IMR-90 (cell line): Measurements from ENCODE around the gene SLC25A34. TPM values are rescaled to one million over a fixed set of nuclear protein-coding genes. Genes with fewer than 3 reads are reported as not detected.

Experiments
- ATAC-seq: fragments of 200-7000 bp; cut with Tn5 transposase; 2 replicates; pipeline ENCODE4 v1.9.1; 2020; ENCODE audit warnings: low read depth, mild to moderate bottlenecking, moderate library complexity
- BruUV-seq: library from RNA; stranded (reverse); fragments of 400-500 nt; replicated peaks from 2 replicates; lab custom pipeline; 2021; lab: Mats Ljungman, UMichigan
- CTCF ChIA-PET: fragments of 300-600 bp; formaldehyde crosslinking; extraction: SDS; loops from one replicate; lab custom pipeline; 2021; ENCODE audit warnings: antibody characterized with exemption; lab: Yijun Ruan, JAX
- POLR2A ChIA-PET: fragments of 300-600 bp; sonication (Branson Sonifier 250); formaldehyde crosslinking; loops from one replicate; lab custom pipeline; 2022; ENCODE audit warnings: antibody characterized with exemption; ENCODE audit not compliant: unreplicated experiment; lab: Charles Lee
- DNase-seq: peaks from one replicate; pipeline ENCODE4 v3.0.0; 2013
- H2AFZ ChIP-seq: replicated peaks from 2 replicates; pipeline ENCODE3; 2013; ENCODE audit warnings: low read length, mild to moderate bottlenecking; ENCODE audit not compliant: poor library complexity
- H2AK5ac ChIP-seq: 2 replicates; pipeline ENCODE4 v1.6.1; 2013; ENCODE audit warnings: low read depth, low read length, inconsistent platforms
- H2AK9ac ChIP-seq: replicated peaks from 2 replicates; pipeline ENCODE3; 2013; ENCODE audit warnings: mild to moderate bottlenecking, low read depth, low read length, moderate library complexity; ENCODE audit not compliant: poor library complexity
- H2BK120ac ChIP-seq: 2 replicates; pipeline ENCODE4 v1.6.1; 2013; ENCODE audit warnings: low read depth, low read length, inconsistent platforms
- H2BK15ac ChIP-seq: 3 replicates; pipeline ENCODE4 v1.6.1; 2013; ENCODE audit warnings: low read depth, low read length, inconsistent platforms
- H2BK20ac ChIP-seq: 2 replicates; pipeline ENCODE4 v1.6.1; 2013; ENCODE audit warnings: low read depth, mild to moderate bottlenecking, inconsistent platforms, low read length, moderate library complexity
- H2BK5ac ChIP-seq: 2 replicates; pipeline ENCODE4 v1.6.1; 2013; ENCODE audit warnings: mild to moderate bottlenecking, low read depth, low read length, inconsistent platforms; ENCODE audit not compliant: poor library complexity, severe bottlenecking
- H3K14ac ChIP-seq: replicated peaks from 2 replicates; pipeline ENCODE4 v1.6.1; 2013; ENCODE audit warnings: low read depth, low read length, inconsistent platforms
- H3K18ac ChIP-seq: 2 replicates; pipeline ENCODE4 v1.6.1; 2013; ENCODE audit warnings: low read depth, low read length, control low read depth
- H3K23ac ChIP-seq: 2 replicates; pipeline ENCODE4 v1.6.1; 2013; ENCODE audit warnings: low read depth, low read length, inconsistent platforms
- H3K27ac ChIP-seq: 2 replicates; pipeline ENCODE4 v1.5.1; 2013; ENCODE audit warnings: mild to moderate bottlenecking, control low read depth, low read length; ENCODE audit not compliant: insufficient read depth
- H3K27me3 ChIP-seq: 2 replicates; pipeline ENCODE4 v1.6.1; 2013; ENCODE audit warnings: low read length; ENCODE audit not compliant: control insufficient read depth, insufficient read depth
- H3K36me3 ChIP-seq: 2 replicates; pipeline ENCODE4 v1.6.1; 2013; ENCODE audit warnings: low read length, mixed read lengths; ENCODE audit not compliant: control insufficient read depth, insufficient read depth
- H3K4ac ChIP-seq: 2 replicates; pipeline ENCODE4 v1.6.1; 2013; ENCODE audit warnings: low read depth, low read length, inconsistent platforms
- H3K4me1 ChIP-seq: 2 replicates; pipeline ENCODE4 v1.6.1; 2013; ENCODE audit warnings: low read length, mixed read lengths; ENCODE audit not compliant: control insufficient read depth, insufficient read depth
- H3K4me2 ChIP-seq: 2 replicates; pipeline ENCODE4 v1.6.1; 2013; ENCODE audit warnings: low read depth, mild to moderate bottlenecking, control low read depth, low read length, moderate library complexity
- H3K4me3 ChIP-seq: 2 replicates; pipeline ENCODE4 v1.5.1; 2013; ENCODE audit warnings: low read depth, mild to moderate bottlenecking, control low read depth, low read length, moderate library complexity; ENCODE audit not compliant: insufficient read depth
- H3K56ac ChIP-seq: 2 replicates; pipeline ENCODE4 v1.6.1; 2013; ENCODE audit warnings: low read length, inconsistent platforms; ENCODE audit not compliant: insufficient read depth; ENCODE audit errors: extremely low read depth
- H3K79me1 ChIP-seq, 2 experiments: 2 replicates each; pipeline ENCODE4 v1.6.1; 2013; ENCODE audit warnings: low read length in 2 of 2, inconsistent platforms in 1 of 2, low read depth in 1 of 2
- H3K9ac ChIP-seq: 2 replicates; pipeline ENCODE4 v1.6.1; 2013; ENCODE audit warnings: low read depth, low read length, control low read depth
- H3K9me1 ChIP-seq: 2 replicates; pipeline ENCODE4 v1.6.1; 2013; ENCODE audit warnings: low read length, inconsistent platforms; ENCODE audit not compliant: insufficient read depth
- H3K9me3 ChIP-seq: 2 replicates; pipeline ENCODE4 v1.6.1; 2013; ENCODE audit warnings: low read length; ENCODE audit not compliant: control insufficient read depth, insufficient read depth
- H4K20me1 ChIP-seq: 2 replicates; pipeline ENCODE4 v1.6.1; 2013; ENCODE audit warnings: low read length, inconsistent platforms; ENCODE audit not compliant: insufficient read depth
- H4K5ac ChIP-seq: 2 replicates; pipeline ENCODE4 v1.6.1; 2013; ENCODE audit warnings: mild to moderate bottlenecking, low read depth, low read length, control low read depth
- H4K8ac ChIP-seq, 2 experiments: 2 replicates each; pipeline ENCODE4 v1.6.1; 2013; ENCODE audit warnings: low read depth in 2 of 2, low read length in 2 of 2, control low read depth in 1 of 2, inconsistent platforms in 1 of 2
- H4K91ac ChIP-seq: 2 replicates; pipeline ENCODE4 v1.6.1; 2013; ENCODE audit warnings: low read depth, low read length, inconsistent platforms; ENCODE audit not compliant: insufficient read depth
- BHLHE40 ChIP-seq: fragments of 150-350 bp; IDR thresholded peaks from 2 replicates; pipeline ENCODE4 v1.6.1; 2016; ENCODE audit warnings: mild to moderate bottlenecking, low read depth, low read length
- CEBPB ChIP-seq: IDR thresholded peaks from 2 replicates; pipeline ENCODE4 v1.6.1; 2012; ENCODE audit warnings: low read depth, low read length, improper control_type of control experiment
- CHD1 ChIP-seq: IDR thresholded peaks from 2 replicates; pipeline ENCODE4 v1.6.1; 2012; ENCODE audit warnings: low read depth, low read length, improper control_type of control experiment
- FOS ChIP-seq: fragments of 150-350 bp; IDR thresholded peaks from 2 replicates; pipeline ENCODE4 v1.6.1; 2016; ENCODE audit warnings: low read depth, low read length
- MAFK ChIP-seq: IDR thresholded peaks from 2 replicates; pipeline ENCODE4 v1.6.1; 2012; ENCODE audit warnings: low read depth, low read length, improper control_type of control experiment
- MAZ ChIP-seq: IDR thresholded peaks from 2 replicates; pipeline ENCODE4 v1.6.1; 2012; ENCODE audit warnings: low read depth, mild to moderate bottlenecking, low read length, improper control_type of control experiment, moderate library complexity, borderline replicate concordance
- MXI1 ChIP-seq: IDR thresholded peaks from 2 replicates; pipeline ENCODE4 v1.6.1; 2012; ENCODE audit warnings: low read depth, mild to moderate bottlenecking, low read length, moderate library complexity, borderline replicate concordance
- NFE2L2 ChIP-seq: fragments of 150-350 bp; IDR thresholded peaks from 2 replicates; pipeline ENCODE4 v1.6.1; 2016; ENCODE audit warnings: low read depth, mild to moderate bottlenecking, low read length
- POLR2A ChIP-seq: IDR thresholded peaks from 2 replicates; pipeline ENCODE4 v1.6.1; 2012; ENCODE audit warnings: mild to moderate bottlenecking, low read depth, low read length
- RAD21 ChIP-seq: IDR thresholded peaks from 2 replicates; pipeline ENCODE4 v1.6.1; 2012; ENCODE audit warnings: low read length, improper control_type of control experiment
- RCOR1 ChIP-seq: IDR thresholded peaks from 2 replicates; pipeline ENCODE4 v1.6.1; 2012; ENCODE audit warnings: mild to moderate bottlenecking, low read length, improper control_type of control experiment; ENCODE audit not compliant: insufficient replicate concordance
- RFX5 ChIP-seq: IDR thresholded peaks from 2 replicates; pipeline ENCODE4 v1.8.0; 2012; ENCODE audit warnings: low read depth, mild to moderate bottlenecking, low read length, moderate library complexity
- SMC3 ChIP-seq: fragments of 150-350 bp; IDR thresholded peaks from 2 replicates; pipeline ENCODE4 v1.6.1; 2016; ENCODE audit warnings: low read depth, mild to moderate bottlenecking, antibody characterized with exemption, low read length, moderate library complexity
- WGBS, 2 experiments: methylation state at CpG; one replicate each; pipeline versions ENCODE4 v1.1.5 to v1.1.7; 2013; ENCODE audit warnings: missing lambda C conversion rate in 2 of 2; ENCODE audit not compliant: insufficient read length in 1 of 2; ENCODE audit errors: extremely low coverage in 2 of 2; 5-methylcytosine and 5-hydroxymethylcytosine counted together
- dilution Hi-C: fragments of 300-500 bp; cut with HindIII; formaldehyde crosslinking; loops from one replicate; pipeline ENCODE4 v1.14.3; 2018; ENCODE audit warnings: low sequenced_read_pairs; ENCODE audit not compliant: unreplicated experiment
- in situ Hi-C: fragments of 300-500 bp; cut with MboI; formaldehyde crosslinking; loops from 3 replicates; pipeline ENCODE4 v1.14.3; 2019; ENCODE audit warnings: low sequenced_read_pairs, inconsistent platforms, mixed read lengths
- intact Hi-C: fragments of 100-400 bp; cut with micrococcal nuclease; formaldehyde crosslinking; loops from 2 replicates; pipeline ENCODE4 v1.10.0; 2022
- polyA plus RNA-seq, 3 experiments: library from polyadenylated mRNA; depleted of rRNA; stranded (reverse); fragments of >200 nt; gene quantifications; 2 replicates each; pipeline ENCODE4 v1.2.3, GENCODE V29; 2012; ENCODE audit warnings: low replicate concordance in 1 of 3
- total RNA-seq: library from RNA; depleted of rRNA; stranded (reverse); fragments of >200 nt; gene quantifications from 2 replicates; pipeline ENCODE4 v1.2.3, GENCODE V29; 2012
- TF ChIP-seq, protein P1 (sequence below): fragments of 150-350 bp; IDR thresholded peaks from 2 replicates; pipeline ENCODE4 v1.6.1; 2017; ENCODE audit warnings: mild to moderate bottlenecking, antibody characterized with exemption, low read length, low read depth
- TF ChIP-seq, protein P2 (sequence below): conservative IDR thresholded peaks from 2 replicates; pipeline ENCODE4 v1.5.1; 2012; ENCODE audit warnings: mild to moderate bottlenecking, low read depth, low read length, improper control_type of control experiment
- TF ChIP-seq, protein P3 (sequence below): fragments of 150-350 bp; IDR thresholded peaks from 2 replicates; pipeline ENCODE4 v1.6.1; 2016; ENCODE audit warnings: low read depth, mild to moderate bottlenecking, low read length, moderate library complexity, borderline replicate concordance

SLC25A34 gene
- total and polyA plus RNA-seq, 2 of the 4 experiments (the other 2 are of a cell fraction): under 0.01 to 0.72 TPM

DNA sequence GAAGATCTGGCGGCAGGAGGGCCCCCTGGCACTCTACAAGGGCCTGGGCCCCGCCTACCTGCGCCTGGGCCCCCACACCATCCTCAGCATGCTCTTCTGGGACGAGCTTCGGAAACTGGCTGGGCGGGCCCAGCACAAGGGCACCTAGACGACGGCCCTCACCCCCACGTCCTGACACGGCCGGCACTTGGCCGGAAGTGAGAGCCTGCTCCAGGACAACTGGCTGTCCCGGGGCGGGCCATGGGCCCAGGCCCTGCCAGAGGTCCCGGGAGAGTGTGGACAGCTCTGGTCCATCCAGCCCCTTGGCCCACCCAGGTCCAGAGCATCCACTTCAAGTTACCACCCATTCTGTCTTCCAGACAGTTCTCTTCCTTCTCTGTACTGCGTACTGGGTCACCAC, 3.2 kb downstream of the SLC25A34 start:
- H3K4me2 ChIP-seq: no peak overlapping the region
- no peak overlapping the region for H4K5ac ChIP-seq
- ChIA-PET CTCF (interaction anchor here (0.5 kb wide), 1 partner anchor 50 kb away, joined by 5 read pairs; no protein-coding TSS in a partner anchor), POLR2A (no interaction called here)
- no peak overlapping the region for H3K18ac ChIP-seq
- H2AK9ac ChIP-seq: no peak overlapping the region
- H3K36me3 ChIP-seq: peaks cover 12% of the 10 kb centered on the region
- H3K27ac ChIP-seq: no peak overlapping the region
- no peak overlapping the region for H3K14ac ChIP-seq
- WGBS, 2 experiments: 83% methylated on average over 11 of the region's 16 CpGs; no CpG with 5 or more reads in 1 of the 2 experiments
- H3K9me1 ChIP-seq: no peaks in the 10 kb centered on the region
- H3K56ac ChIP-seq: no peak overlapping the region
- in situ Hi-C loops: no loop called here
- no peaks in the 10 kb centered on the region; the same call in 1 of the 2 replicates for H4K20me1 ChIP-seq
- H3K4me1 ChIP-seq: no peaks in the 10 kb centered on the region
- H3K4me3 ChIP-seq: no peak overlapping the region
- no peak overlapping the region for H2BK5ac ChIP-seq
- H3K9me3 ChIP-seq: no peaks in the 10 kb centered on the region
- no peak overlapping the region for H2BK15ac ChIP-seq
- H4K91ac ChIP-seq: no peak overlapping the region
- H2AFZ ChIP-seq: no peak overlapping the region
- H3K4ac ChIP-seq: no peak overlapping the region
- no peak overlapping the region for H3K23ac ChIP-seq
- no peak for ATAC-seq
- no TSS peak for BruUV-seq
- H2AK5ac ChIP-seq: no peak overlapping the region
- H3K79me1 ChIP-seq: no peaks in the 10 kb centered on the region
- dilution Hi-C loops: no loop called here
- no peak overlapping the region for H2BK20ac ChIP-seq
- no peak overlapping the region for H4K8ac ChIP-seq
- no peak for DNase-seq
- no peak overlapping the region for H2BK120ac ChIP-seq
- intact Hi-C loops: no loop called here
- TF ChIP-seq, protein P1, sequence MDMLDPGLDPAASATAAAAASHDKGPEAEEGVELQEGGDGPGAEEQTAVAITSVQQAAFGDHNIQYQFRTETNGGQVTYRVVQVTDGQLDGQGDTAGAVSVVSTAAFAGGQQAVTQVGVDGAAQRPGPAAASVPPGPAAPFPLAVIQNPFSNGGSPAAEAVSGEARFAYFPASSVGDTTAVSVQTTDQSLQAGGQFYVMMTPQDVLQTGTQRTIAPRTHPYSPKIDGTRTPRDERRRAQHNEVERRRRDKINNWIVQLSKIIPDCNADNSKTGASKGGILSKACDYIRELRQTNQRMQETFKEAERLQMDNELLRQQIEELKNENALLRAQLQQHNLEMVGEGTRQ: no peak
- no peak for TF ChIP-seq CEBPB
- TF ChIP-seq MXI1: no peak
- TF ChIP-seq BHLHE40: no peak
- no peak for TF ChIP-seq CHD1
- no peak for TF ChIP-seq RAD21
- no peak for TF ChIP-seq SMC3
- TF ChIP-seq, protein P2, sequence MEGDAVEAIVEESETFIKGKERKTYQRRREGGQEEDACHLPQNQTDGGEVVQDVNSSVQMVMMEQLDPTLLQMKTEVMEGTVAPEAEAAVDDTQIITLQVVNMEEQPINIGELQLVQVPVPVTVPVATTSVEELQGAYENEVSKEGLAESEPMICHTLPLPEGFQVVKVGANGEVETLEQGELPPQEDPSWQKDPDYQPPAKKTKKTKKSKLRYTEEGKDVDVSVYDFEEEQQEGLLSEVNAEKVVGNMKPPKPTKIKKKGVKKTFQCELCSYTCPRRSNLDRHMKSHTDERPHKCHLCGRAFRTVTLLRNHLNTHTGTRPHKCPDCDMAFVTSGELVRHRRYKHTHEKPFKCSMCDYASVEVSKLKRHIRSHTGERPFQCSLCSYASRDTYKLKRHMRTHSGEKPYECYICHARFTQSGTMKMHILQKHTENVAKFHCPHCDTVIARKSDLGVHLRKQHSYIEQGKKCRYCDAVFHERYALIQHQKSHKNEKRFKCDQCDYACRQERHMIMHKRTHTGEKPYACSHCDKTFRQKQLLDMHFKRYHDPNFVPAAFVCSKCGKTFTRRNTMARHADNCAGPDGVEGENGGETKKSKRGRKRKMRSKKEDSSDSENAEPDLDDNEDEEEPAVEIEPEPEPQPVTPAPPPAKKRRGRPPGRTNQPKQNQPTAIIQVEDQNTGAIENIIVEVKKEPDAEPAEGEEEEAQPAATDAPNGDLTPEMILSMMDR: no peak
- no peak for TF ChIP-seq FOS
- no peak for TF ChIP-seq NFE2L2
- no peak for TF ChIP-seq RCOR1
- no peak for TF ChIP-seq MAFK
- TF ChIP-seq MAZ: no peak
- no peak for TF ChIP-seq RFX5
- TF ChIP-seq, protein P3, sequence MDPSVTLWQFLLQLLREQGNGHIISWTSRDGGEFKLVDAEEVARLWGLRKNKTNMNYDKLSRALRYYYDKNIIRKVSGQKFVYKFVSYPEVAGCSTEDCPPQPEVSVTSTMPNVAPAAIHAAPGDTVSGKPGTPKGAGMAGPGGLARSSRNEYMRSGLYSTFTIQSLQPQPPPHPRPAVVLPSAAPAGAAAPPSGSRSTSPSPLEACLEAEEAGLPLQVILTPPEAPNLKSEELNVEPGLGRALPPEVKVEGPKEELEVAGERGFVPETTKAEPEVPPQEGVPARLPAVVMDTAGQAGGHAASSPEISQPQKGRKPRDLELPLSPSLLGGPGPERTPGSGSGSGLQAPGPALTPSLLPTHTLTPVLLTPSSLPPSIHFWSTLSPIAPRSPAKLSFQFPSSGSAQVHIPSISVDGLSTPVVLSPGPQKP: no peak
- TF ChIP-seq POLR2A: no peak
- no peak overlapping the region for H3K9ac ChIP-seq
- H3K27me3 ChIP-seq: no peaks in the 10 kb centered on the region
